ENCODE data around the gene SCMH1. TPM values are rescaled to one million over a fixed set of nuclear protein-coding genes. Genes with fewer than 3 reads are reported as not detected.

SCMH1 gene
- total RNA-seq, 1 experiment from 2014 or later, result 42.7 TPM

GRCh38 chr1:41200728-41201127, 41.4 kb downstream of the SCMH1 start:
- in situ Hi-C loops (cut with HindIII; ENCODE audit: low pct_unique_long_range_greater_than_20kb, low sequenced_read_pairs) (no loop called here), intact Hi-C loops (cut with micrococcal nuclease; ENCODE audit: unreplicated experiment) (no loop called here)
- no peak overlapping the region for H3K27ac ChIP-seq (ENCODE audit: low read length)
- H3K4me1 ChIP-seq (ENCODE audit: control insufficient read depth, insufficient read depth, low read length), result no peaks in the 10 kb centered on the region
- no peak overlapping the region for H3K4me3 ChIP-seq (ENCODE audit: low read depth in 2 of 2, low read length in 2 of 2)
- CTCF ChIA-PET, result no interaction called here
- TF ChIP-seq POLR2AphosphoS5 (IDR thresholded peaks at IDR 0.05; ENCODE audit: low read depth, low read length), result no peak
- no peak for TF ChIP-seq CTCF (IDR thresholded peaks at IDR 0.05)
- TF ChIP-seq TCF7L2 (IDR thresholded peaks at IDR 0.05; ENCODE audit: low read depth, low read length), result no peak
- TF ChIP-seq SIN3A (IDR thresholded peaks at IDR 0.05; ENCODE audit: borderline replicate concordance, insufficient read depth, low read depth, low read length), result no peak
- TF ChIP-seq REST (IDR thresholded peaks at IDR 0.05; ENCODE audit: insufficient read depth in 1 of 2, low read depth in 2 of 2, low read length in 1 of 2), result no peak
- no peak for ATAC-seq
- H3K36me3 ChIP-seq (ENCODE audit: control insufficient read depth, insufficient read depth, low read length), result no peaks in the 10 kb centered on the region
- DNase-seq (ENCODE audit: low read depth, low spot score), result no peak
- peaks cover 6% of the 10 kb centered on the region; the same call in 1 of the 2 replicates for H3K9me3 ChIP-seq (ENCODE audit: control insufficient read depth, insufficient read depth, low read depth, low read length)
- POLR2A ChIA-PET, result no interaction called here
- no peaks in the 10 kb centered on the region for H3K27me3 ChIP-seq (ENCODE audit: control insufficient read depth, insufficient read depth, low read length)
- no TSS peak for BruUV-seq (replicated peaks)

- CTCF ChIA-PET, result no interaction called here
- no peak for TF ChIP-seq SIN3A (IDR thresholded peaks at IDR 0.05; ENCODE audit: borderline replicate concordance, insufficient read depth, low read depth, low read length)
- no peak for TF ChIP-seq TCF7L2 (IDR thresholded peaks at IDR 0.05; ENCODE audit: low read depth, low read length)
- TF ChIP-seq CTCF (IDR thresholded peaks at IDR 0.05), result no peak
- TF ChIP-seq REST (IDR thresholded peaks at IDR 0.05; ENCODE audit: insufficient read depth in 1 of 2, low read depth in 2 of 2, low read length in 1 of 2), result no peak
- TF ChIP-seq POLR2AphosphoS5 (IDR thresholded peaks at IDR 0.05; ENCODE audit: low read depth, low read length), result no peak
- BruUV-seq (replicated peaks), result no TSS peak
- ATAC-seq (no peak), DNase-seq (ENCODE audit: low read depth, low spot score) (no peak)
- in situ Hi-C loops (cut with HindIII; ENCODE audit: low pct_unique_long_range_greater_than_20kb, low sequenced_read_pairs), result no loop called here
- no peak overlapping the region for H3K27ac ChIP-seq (ENCODE audit: low read length)
- intact Hi-C loops (cut with micrococcal nuclease; ENCODE audit: unreplicated experiment), result no loop called here
- POLR2A ChIA-PET, result no interaction called here
- H3K27me3 ChIP-seq (ENCODE audit: control insufficient read depth, insufficient read depth, low read length), result no peaks in the 10 kb centered on the region
- peaks cover 3% of the 10 kb centered on the region; the same call in 1 of the 2 replicates for H3K9me3 ChIP-seq (ENCODE audit: control insufficient read depth, insufficient read depth, low read depth, low read length)
- H3K4me3 ChIP-seq (ENCODE audit: low read depth in 2 of 2, low read length in 2 of 2), result no peak overlapping the region
- no peaks in the 10 kb centered on the region for H3K4me1 ChIP-seq (ENCODE audit: control insufficient read depth, insufficient read depth, low read length)
- H3K36me3 ChIP-seq (ENCODE audit: control insufficient read depth, insufficient read depth, low read length), result no peaks in the 10 kb centered on the region
These were observed 42.7 kb downstream of the SCMH1 start for GRCh38 chr1:41199375-41199774.

Data from Panc1 (cell line).